ENCODE data around the gene SLC43A1.

GRCh38 chr11:57541169-57541568 lies 25.7 kb upstream of the SLC43A1 start:
- no peak for TF ChIP-seq CTCF (IDR thresholded peaks at IDR 0.05 in 4 of 5, conservative IDR thresholded peaks at IDR 0.05 in 1 of 5)
- peak; percentile 22 to 53 for TF ChIP-seq POLR2A (IDR thresholded peaks at IDR 0.05)
